NCI-H2029 (cell line): Measurements from ENCODE around the gene MAGI2.

ENCODE experiments used
- DNase-seq: peaks from one replicate; lab custom pipeline; 2025; lab: John Stamatoyannopoulos, UW

The MAGI2 gene

GRCh38 chr7:78912781-78913180 lies 540.7 kb downstream of the MAGI2 start:
- no peak for DNase-seq

GRCh38 chr7:78906735-78907134 lies 546.7 kb downstream of the MAGI2 start:
- no peak for DNase-seq

GRCh38 chr7:78905436-78905835 lies 548.0 kb downstream of the MAGI2 start:
- DNase-seq, result no peak

- DNase-seq, result no peak
Observed at GRCh38 chr7:78904983-78905382, 548.5 kb downstream of the MAGI2 start.

- DNase-seq, result no peak
Observed at GRCh38 chr7:78901566-78901965, 551.9 kb downstream of the MAGI2 start.

GRCh38 chr7:78900806-78901205 lies 552.7 kb downstream of the MAGI2 start:
- DNase-seq, result no peak

GRCh38 chr7:78895393-78895792 lies 558.1 kb downstream of the MAGI2 start:
- no peak for DNase-seq

- no peak for DNase-seq
Observed at GRCh38 chr7:78879206-78879605, 574.3 kb downstream of the MAGI2 start.

- DNase-seq, result no peak
Observed at GRCh38 chr7:78873117-78873516, 580.4 kb downstream of the MAGI2 start.

GRCh38 chr7:78864339-78864738 lies 589.1 kb downstream of the MAGI2 start:
- DNase-seq, result no peak

GRCh38 chr7:78863281-78863680 lies 590.2 kb downstream of the MAGI2 start:
- DNase-seq, result no peak

GRCh38 chr7:78862411-78862900 lies 591.0 kb downstream of the MAGI2 start:
- no peak for DNase-seq

- DNase-seq, result no peak
Observed at GRCh38 chr7:78852951-78853350, 600.5 kb downstream of the MAGI2 start.

- DNase-seq, result no peak
Observed at GRCh38 chr7:78850093-78850740, 603.2 kb downstream of the MAGI2 start.

GRCh38 chr7:78845155-78845554 lies 608.3 kb downstream of the MAGI2 start:
- DNase-seq, result no peak

GRCh38 chr7:78842068-78842467 lies 611.4 kb downstream of the MAGI2 start:
- DNase-seq, result no peak

GRCh38 chr7:78835897-78836296 lies 617.6 kb downstream of the MAGI2 start:
- no peak for DNase-seq

GRCh38 chr7:78828317-78828716 lies 625.1 kb downstream of the MAGI2 start:
- no peak for DNase-seq

- no peak for DNase-seq
Observed at GRCh38 chr7:78803501-78804127, 649.9 kb downstream of the MAGI2 start.

- DNase-seq, result no peak
Observed at GRCh38 chr7:78794101-78794500, 659.4 kb downstream of the MAGI2 start.

GRCh38 chr7:78792624-78793023 lies 660.8 kb downstream of the MAGI2 start:
- no peak for DNase-seq

- DNase-seq, result no peak
Observed at GRCh38 chr7:78792006-78792405, 661.5 kb downstream of the MAGI2 start.

GRCh38 chr7:78788464-78788863 lies 665.0 kb downstream of the MAGI2 start:
- DNase-seq, result no peak

- no peak for DNase-seq
Observed at GRCh38 chr7:78787854-78788253, 665.6 kb downstream of the MAGI2 start.
